SIG-M5 treated with dmso at 0.1 percent for 504 hours (cell line): ENCODE data around the gene AVPR2.

Experiments used
- DNase-seq: peaks from one replicate; lab custom pipeline; 2025; ENCODE audit not compliant: unreplicated experiment; lab: John Stamatoyannopoulos, UW

The AVPR2 gene

DNA sequence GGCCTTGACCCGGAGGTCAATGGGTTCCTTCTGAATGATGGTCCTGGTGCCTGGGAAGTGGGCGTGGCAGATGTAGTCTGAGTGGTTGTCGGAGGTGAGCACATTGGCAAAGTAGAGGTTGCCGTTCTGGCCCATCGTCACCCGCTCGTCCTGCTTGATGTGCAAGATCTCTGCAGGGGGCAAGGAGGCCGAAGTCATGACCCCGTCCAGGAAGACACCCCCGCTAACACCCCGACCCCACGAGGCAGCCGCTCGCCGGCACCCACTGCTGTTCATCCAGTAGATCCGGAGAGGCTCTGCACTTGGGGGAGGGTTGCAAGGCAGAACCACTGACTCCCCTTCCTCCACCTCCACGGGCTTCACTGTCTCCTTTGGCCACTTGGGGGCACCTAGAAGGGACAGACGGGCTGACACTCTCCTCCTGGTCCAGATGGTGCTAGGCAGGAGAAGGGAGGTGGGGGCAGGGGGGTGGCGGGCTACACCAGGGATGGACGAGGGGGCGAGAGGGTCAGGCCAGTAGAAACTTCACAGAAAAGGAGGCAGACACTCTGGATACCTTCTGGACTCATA is 33.6 kb upstream of the AVPR2 start:
- no peak for DNase-seq

DNA sequence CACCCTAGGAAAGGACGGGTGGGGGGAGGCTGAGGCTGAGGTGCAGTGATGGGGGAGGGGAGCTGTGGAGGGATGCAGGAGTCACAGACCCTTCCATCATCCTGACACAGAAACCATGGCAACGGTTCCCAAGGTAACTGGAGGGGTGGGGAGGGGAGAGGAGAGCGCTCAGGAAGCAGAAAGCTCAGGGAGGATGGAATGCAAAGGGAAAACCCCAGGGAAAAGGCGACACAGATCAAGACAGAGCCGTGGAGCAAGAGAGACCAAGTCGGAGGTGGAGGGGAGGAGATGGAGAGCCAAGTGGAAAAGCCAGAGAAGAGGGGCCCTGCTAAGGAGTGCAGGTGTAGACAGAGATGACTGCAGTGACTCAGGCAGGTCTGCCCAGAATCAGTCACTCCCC is 33.0 kb upstream of the AVPR2 start:
- no peak for DNase-seq

DNA sequence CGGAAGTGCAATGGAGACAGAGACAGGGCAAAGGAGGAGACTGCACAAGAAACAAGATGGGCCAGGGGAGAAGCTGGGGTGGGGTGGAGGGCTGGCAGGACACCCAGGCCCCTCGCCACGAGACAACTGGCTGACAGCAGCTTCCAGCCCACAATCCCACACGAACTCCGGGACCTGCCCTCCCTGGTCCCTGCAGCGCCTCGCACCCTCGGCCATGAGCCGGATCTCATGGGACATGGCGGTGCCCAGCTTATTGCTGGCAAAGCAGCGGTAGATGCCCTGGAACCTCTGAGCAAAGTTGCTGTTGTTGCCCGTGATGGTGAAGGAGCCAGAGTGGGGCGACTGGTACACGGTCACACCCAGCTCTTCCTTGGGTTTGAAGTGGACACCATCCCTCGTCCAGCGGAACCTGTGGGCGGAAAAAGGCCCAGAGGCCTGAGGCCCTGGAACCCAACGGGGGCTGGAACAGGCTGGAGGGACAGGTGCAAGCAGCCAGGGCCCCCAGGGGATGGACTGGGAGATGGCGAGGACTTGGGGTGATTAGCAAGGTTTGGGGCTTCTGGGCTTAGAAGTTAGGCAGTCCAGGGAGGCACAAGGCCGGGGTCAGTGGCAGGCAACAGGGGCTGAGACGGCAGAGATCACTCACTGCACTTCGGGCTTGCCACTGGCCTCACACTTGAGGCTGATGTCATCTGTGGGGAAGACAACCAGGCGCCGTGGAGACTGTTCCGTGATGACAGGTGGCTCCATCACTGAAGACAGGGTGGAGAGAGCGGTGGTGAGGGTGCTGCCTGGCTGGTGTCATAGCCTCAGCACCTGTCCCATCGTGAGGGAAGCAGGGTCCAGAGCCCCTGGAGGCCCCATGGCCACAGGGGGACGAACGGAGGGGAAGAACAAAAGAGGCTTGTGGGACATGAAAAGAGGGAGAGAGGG is 32.3 kb upstream of the AVPR2 start:
- no peak for DNase-seq

DNA sequence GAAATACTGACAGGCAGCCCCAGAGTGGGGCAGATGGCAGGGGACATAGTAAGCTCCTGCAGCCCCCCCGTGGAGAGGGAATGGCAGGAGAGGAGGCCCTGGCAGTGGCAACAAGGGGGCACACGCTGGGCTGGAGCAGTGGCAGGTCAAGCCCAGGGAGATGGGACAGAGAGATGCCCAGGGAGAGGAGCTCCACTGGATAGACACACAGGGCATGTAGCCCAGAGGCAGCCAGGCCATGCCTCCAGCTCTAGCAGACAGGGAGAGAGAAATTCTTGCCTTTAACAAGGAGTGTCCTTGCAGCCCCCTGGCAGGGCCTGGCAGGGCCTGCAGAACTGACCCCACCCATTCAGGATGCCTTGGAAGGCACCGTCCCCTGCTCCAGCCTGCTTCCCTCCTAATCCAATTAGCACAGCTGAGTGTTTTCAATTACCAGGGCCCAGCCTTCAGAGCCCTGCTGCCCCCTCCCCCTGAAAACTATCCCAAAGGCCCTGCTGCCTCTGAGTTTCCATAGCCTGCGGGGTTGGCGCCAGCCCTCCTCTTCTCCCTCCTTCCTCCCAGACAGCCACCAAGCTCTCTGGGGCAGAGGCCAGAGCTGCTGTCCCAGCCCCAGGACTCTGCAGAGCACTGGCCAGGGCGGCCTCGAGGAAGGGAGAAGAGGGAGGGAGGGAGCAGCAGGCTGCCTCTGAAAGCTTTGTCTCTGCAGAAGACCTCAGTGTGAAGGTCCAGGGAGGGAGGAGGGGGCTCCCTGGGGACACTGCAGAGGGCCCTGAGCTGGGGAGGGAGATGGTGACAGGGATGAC is 31.0 kb upstream of the AVPR2 start:
- DNase-seq = no peak

DNA sequence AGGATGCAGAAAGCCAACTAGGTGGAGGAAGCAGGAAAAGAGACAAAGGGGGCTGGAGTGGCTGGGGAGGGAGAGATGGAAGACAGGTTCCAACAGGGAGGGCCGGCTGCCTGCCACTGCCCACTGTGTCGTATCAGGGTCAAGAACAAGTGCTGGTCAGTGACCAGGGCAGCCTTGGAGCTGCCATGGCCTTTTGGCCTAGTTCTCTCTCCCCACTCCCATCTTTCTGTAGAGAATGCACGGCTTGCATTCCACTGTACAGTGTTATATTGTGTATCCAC is 30.4 kb upstream of the AVPR2 start:
- no peak for DNase-seq

DNA sequence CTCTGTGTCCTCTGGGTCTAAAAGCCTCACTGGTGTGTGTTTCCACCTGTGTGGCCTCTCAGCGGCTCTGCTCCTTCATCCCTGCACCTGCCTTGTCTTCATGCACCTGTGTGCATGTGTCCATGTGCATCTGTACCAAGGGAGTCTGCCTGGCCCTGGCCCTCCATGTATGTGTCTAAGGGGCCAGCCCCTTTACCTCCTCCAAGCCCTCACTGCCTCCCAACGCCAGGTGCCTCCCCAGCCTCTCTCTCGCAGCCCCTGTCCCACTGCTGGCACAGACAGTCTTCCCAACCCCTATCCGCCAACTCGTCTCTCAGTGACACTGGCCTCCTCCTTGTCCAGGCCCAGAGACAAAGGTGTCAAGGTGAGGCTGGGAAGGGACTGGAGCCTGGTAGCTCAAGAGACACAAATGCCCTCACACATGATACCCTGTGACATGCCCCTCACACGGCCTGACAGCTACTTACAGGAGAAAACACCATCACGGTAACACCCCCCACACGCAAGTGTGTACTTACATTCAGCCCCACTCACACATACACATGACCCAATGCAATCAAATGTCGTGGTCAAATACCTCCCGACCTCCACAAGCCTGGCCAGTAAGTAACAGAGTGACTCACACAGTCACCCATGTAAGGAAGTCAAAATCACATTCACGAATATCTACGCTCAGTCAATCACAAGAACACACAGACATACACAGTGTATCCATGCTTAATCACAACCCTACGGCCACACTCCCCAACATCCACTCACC is 29.9 kb upstream of the AVPR2 start:
- no peak for DNase-seq

DNA sequence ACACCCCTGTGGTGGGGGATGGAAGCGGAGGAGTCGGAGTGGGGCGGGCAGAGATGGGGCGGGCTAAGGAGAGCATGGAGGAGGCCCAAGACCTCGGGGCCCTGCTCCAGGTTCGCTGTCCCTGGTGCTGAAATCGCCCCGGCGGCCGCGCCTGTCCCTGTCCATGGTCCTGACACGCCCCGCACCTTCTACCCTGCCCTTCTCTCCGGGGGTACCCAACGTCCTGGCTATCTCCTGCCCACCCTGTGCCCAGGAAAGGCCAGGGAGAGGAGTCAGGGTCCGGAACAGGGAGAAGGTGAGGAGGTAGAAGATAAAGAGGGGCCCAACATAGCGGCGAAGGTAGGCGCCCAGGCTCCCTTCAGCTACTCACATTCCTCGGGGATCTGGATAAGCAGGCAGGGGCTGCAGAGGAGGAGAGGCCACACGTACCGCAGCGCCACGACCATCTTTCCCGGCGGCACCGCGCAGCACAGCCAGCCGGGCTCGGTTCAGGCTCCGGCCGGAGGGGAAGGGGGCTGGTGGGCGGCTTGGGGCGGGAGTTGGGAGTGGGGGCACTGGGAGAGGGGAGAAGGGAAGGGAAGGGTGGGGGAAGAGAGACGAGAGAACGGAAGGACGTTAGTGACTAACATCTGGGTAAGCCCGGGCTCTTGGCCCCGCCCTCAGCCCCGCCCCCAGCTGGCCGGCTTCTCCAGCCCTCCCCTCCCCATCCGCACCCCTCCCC is 28.9 kb upstream of the AVPR2 start:
- peak; percentile 8 for DNase-seq

DNA sequence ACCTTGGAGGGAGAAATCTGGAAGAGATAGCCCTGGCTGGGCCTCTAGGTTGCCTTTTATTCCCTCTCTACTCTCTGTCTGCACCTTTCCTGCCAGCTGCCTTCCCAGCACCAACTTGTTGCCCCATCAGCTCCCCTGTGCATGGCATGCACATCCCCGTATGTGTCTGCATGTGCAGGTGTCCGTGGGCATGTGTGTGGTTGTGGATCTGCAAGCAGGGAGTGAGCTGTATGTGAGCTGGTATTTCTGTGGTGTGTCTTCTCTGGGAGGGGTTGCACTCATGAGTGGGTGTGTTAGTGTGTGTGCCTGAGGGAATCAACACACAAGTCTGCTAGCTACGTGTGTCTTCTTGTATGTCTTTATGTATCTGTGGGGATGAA is 28.4 kb upstream of the AVPR2 start:
- no peak for DNase-seq

DNA sequence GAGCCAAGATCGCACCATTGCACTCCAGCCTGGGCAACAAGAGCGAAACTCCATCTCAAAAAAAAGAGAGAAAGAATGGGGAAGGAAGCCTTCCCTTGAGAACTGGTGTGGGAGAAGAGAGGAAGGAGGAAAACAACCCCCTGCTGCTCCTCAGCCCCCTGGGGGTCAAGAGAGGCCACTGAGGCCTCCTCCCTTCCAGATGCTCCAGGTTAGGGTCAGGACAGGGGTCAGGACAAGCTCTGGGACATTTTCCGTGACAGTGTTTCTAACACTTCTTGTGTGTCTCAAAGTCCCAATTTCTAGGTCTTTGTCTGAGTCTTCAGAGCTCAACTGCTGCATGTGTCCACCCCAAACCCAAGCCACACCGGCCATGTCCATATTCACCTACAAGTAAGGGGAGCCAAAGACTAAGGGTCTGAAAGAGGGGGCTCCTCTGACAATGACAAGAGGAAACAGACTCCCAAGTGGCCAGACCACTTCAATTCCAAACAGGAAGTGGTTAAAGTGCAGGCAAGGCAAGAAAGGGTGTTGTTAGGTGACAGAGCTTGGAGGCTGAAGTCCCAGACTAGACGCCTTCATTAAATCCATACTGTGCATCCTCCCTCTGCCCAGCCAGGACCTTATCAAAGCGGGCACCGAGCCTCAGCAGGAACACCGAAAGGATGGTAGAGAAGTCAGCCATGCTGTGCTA is 26.8 kb upstream of the AVPR2 start:
- DNase-seq = no peak

DNA sequence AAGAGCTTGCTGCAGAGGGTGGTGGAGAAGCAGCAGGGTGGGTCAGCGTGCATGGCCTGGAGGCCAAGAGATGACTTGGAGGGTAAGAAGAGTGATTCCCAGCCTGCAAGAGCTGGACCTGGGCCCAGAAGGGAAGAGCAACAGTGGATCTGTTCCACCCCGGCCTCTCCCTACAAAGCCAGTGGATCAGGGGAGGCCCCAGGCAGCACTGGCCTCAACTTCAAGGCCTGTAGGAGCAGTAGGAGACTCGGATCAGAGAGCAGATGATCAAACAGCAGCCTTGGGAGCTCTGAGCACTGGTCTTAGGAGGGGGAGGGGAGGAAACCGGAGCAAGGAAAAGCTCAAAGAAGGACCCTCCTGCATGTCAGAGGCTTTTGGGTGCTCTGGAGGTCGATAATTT is 26.1 kb upstream of the AVPR2 start:
- DNase-seq = no peak

DNA sequence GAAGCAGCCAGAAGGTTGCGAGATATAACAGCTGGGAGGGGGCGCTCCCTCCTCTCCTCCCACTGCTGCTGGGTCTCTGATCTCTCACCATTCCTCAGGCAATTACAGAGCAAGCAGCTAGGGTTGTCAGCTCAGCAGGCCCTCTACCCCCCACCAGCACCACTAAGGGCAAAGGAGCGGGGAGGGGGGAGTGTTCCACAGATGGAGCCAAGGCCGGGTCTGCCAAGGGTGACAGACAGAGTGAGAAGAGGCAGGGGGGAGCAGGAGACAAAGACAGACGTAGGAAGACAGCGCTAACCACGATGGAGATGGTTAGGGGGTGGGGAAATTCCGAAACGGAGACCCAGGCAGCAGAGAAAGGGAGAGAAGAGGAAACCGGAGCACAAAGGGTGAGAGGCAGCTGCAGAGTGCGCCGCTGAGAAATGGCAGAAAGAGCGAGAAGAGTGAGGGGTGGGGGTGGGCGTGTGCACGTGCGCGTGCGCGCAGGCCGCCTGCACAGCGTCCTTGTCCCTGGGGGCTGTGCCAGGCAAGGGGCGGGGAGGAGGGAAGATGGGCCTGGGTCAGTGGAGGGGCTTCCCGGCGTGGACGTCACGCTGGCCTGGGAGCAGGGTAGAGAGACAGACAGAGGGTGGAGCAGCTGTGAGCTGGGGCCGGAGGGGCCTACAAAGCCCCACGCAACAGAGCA is 25.4 kb upstream of the AVPR2 start:
- no peak for DNase-seq

DNA sequence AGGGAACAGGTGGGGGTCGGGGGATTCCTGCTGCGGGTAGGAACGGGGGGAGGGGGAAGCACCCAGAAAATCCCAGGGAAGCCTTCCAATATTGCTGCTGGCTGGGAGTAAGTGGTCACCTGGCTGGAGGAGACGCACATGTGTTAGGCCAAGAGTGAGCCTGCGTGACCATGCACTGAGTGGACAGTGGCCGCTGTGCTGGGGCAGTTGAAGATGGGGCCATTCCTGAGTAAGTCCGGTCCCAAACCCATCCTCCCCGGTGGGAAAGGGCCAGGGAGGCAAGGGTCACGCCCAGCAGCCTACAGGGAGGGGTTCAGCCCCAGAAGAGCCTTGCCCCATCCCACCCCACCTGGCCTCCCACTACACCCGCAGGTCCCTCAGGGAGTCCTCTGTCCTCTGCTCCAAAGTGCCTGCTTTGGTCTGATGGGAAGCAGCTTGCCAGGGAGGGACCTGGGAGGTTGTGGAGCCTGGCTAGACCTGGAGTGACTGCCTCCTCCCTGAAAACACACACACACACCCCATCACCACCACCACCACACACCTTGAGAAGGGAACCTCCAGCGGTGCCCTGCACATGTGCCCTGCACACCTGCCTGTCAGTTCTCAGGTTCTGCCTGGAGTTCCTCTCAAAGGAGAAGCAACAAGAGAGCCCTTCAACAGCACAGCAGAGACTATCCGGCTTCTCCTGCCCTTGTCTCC is 24.6 kb upstream of the AVPR2 start:
- no peak for DNase-seq

DNA sequence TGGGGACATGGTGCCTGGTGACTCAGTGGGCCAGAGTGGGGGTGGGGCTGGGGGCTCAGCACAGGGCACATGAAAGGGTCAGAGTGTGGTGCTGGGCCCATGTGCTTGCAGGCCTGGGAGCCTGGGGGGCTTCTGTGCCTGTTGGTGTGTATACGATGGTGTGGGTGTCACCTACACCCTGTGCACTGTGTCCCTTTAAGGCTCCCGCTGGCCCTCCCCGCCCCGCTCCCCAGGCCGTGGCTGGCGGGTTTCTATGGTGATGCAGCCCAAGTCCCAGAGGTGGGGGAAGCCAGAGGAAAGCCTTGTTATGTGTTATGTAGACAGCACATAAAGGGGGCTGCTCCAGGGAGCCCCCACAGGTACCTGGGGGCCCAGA is 24.0 kb upstream of the AVPR2 start:
- no peak for DNase-seq

DNA sequence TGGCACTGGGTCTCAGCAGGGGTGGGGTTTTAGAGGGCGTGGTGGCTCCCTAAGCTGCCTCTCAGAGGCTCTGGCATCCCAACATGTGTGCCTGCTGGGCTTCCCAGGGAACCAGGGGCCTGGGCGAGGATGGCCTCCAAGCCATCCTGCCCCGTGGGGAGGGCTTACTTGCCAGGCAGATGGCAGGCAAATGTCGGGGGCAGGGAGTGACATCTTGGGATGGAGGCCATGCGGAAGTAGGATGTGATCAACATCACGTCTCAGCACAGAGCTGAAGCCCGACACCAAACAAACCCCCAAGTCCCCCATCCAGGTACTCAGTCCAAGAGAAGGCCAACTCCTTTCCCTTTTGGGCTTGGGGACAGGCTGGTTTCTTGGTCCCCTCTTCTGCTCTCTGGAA is 23.2 kb upstream of the AVPR2 start:
- no peak for DNase-seq

DNA sequence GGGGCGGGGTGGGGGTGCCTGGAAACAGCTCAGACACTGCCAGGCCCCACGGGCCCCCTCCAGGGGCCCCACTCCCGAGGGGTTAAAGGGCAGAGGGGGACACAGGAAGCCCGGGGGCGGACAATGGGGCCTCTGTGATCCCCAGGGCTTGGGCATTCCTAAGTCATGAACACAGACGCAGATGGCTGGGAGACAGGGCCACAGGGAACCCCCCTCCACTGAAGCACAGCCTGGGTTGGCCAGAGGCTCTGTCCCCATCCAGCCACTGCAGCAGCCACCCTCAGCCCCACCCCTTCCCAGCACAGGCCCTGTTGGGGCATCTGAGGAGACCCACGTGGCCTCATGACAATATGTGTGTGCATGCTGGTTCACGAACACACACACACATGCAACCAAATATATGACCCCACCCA is 22.4 kb upstream of the AVPR2 start:
- DNase-seq = no peak

DNA sequence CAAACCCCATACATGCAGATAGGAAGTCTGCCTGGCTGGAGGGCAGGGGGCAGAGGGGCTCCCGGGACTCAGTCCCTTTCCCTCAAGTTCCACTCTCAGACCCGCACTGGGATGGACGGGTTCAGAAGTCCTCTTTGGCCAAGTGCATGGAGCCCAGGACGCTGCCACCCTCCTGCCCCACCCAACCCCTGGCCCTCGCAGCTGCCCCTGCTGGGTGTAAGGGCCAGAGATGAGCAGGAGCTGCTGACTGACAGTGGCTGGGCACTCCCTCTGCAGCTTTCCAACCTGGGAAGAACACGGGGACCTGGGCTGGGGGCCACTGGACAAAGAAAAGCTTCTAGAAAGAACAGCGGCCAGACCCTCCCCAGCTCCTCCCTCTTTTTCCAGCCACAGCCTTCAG is 21.9 kb upstream of the AVPR2 start:
- no peak for DNase-seq

DNA sequence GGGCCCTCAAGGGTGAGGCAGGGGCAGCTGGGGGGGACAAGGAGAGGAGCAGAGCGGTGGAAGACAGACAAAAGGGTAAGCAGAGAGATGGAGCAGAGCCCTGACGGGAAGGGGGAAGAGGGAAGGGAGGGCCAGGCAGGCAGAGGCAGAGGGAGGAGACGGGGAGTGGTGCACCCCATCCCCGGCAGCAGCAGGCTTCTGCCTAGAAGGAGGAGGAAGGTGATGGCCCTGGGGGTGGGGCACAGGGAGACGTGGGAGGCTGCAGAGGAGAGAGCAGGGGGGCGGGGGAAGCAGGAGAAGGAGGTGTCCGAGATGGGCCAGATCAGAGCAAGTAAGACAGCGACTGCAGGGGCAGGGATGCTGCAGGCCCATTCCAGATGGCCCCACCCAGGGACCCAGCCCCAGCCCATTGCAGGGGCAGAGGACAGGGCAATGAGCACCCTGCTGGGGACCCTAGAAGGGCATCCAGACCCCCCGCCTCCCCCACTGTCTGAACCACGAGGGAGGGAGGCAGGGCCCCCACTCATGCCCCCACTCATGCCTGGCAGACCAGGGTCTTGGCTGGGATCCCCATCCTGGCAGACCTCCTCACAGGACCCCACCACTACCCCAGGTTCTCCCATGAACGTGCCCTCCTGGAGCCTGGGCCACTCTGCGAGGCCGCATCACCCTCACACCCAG is 21.2 kb upstream of the AVPR2 start:
- DNase-seq = no peak

DNA sequence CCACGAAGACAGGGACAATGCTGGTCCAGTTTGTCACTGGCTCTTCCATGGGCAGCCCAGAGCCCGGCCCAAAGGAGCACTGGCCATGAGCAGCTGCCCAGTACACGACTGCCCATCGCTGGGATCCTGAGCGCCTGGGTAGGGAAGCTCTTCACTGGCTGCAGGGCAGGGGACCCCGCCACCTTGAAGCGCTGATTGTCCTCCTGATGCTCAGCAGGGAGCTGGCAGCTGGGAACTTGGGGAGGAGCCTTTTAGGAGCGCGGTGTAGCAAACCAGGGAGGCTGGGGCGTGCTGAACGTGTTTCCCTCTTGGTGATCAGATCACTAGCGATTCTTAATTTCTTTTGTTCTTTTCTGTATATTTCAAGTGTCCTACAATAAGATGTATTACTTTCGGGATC is 20.3 kb upstream of the AVPR2 start:
- DNase-seq = no peak

DNA sequence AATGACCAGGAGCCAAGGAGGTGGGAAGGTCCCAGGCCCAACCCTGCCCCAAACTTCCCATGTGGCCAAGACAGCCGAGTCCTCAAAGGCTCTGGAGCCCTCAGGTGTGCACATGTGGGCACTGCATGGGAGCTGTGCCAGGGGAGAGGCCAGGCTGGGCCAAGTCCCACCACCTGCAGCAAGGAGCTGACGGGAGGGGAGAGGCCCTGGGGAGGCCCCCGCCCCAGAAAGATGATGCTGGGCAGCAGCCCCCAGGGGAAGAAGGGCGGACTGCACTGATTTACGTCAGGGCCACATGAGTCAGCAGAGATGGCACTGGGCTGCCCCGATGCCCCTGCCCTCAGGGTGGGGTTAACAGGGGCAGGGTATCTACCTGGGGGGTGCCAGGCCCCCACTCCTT is 19.9 kb upstream of the AVPR2 start:
- no peak for DNase-seq
